Panc1 (cell line): ENCODE data around the gene ENOSF1. TPM values are rescaled to one million over a fixed set of nuclear protein-coding genes. Genes with fewer than 3 reads are reported as not detected.

Source experiments
- ATAC-seq: fragments of 200-7000 bp; cut with Tn5 transposase; 2 replicates; pipeline ENCODE4 v1.9.1; 2020; ENCODE audit warnings: mild to moderate bottlenecking, moderate library complexity
- BruUV-seq: library from RNA; stranded (reverse); fragments of 400-500 nt; replicated peaks from 2 replicates; lab custom pipeline; 2021; lab: Mats Ljungman, UMichigan
- CTCF ChIA-PET: fragments of 300-600 bp; sonication (Branson Sonifier 250); formaldehyde crosslinking; loops from one replicate; lab custom pipeline; 2022; ENCODE audit warnings: antibody characterized with exemption; lab: Charles Lee
- POLR2A ChIA-PET: fragments of 300-600 bp; sonication (Branson Sonifier 250); formaldehyde crosslinking; loops from one replicate; lab custom pipeline; 2022; ENCODE audit warnings: antibody characterized with exemption; lab: Charles Lee
- DNase-seq: peaks from one replicate; pipeline ENCODE4 v3.0.0-alpha.2; 2010; ENCODE audit warnings: low read depth, low spot score
- H3K27ac ChIP-seq: 2 replicates; pipeline ENCODE4 v1.5.1; 2011; ENCODE audit warnings: mild to moderate bottlenecking, low read length, inconsistent platforms
- H3K27me3 ChIP-seq: fragments of 200-500 bp; sonication (Bioruptor generic); 2 replicates; pipeline ENCODE4 v1.6.0; 2014; ENCODE audit warnings: low read length, inconsistent platforms; ENCODE audit not compliant: control insufficient read depth, insufficient read depth
- H3K36me3 ChIP-seq: fragments of 200-500 bp; sonication (Bioruptor generic); 2 replicates; pipeline ENCODE4 v1.5.1; 2014; ENCODE audit warnings: inconsistent platforms, mild to moderate bottlenecking, low read length, moderate library complexity; ENCODE audit not compliant: control insufficient read depth, insufficient read depth
- H3K4me1 ChIP-seq: 2 replicates; pipeline ENCODE4 v1.5.1; 2011; ENCODE audit warnings: inconsistent platforms, mild to moderate bottlenecking, low read length, moderate library complexity; ENCODE audit not compliant: control insufficient read depth, insufficient read depth
- H3K4me3 ChIP-seq, 2 experiments: 2 replicates each; pipeline ENCODE4 v1.5.1; 2011 to 2012; ENCODE audit warnings: low read depth in 2 of 2, low read length in 2 of 2, mild to moderate bottlenecking in 2 of 2, inconsistent platforms in 1 of 2, moderate library complexity in 1 of 2
- H3K9me3 ChIP-seq: fragments of 200-500 bp; sonication (Bioruptor generic); 2 replicates; pipeline ENCODE4 v1.5.1; 2014; ENCODE audit warnings: low read depth, mild to moderate bottlenecking, inconsistent platforms, low read length, moderate library complexity; ENCODE audit not compliant: control insufficient read depth, insufficient read depth
- POLR2AphosphoS5 ChIP-seq: IDR thresholded peaks from 2 replicates; pipeline ENCODE4 v1.6.1; 2012; ENCODE audit warnings: mild to moderate bottlenecking, low read depth, low read length, moderate library complexity
- SIN3A ChIP-seq: IDR thresholded peaks from 2 replicates; pipeline ENCODE4 v1.6.1; 2012; ENCODE audit warnings: low read depth, mild to moderate bottlenecking, low read length, moderate library complexity, borderline replicate concordance; ENCODE audit not compliant: insufficient read depth
- TCF7L2 ChIP-seq: IDR thresholded peaks from 2 replicates; pipeline ENCODE4 v1.6.1; 2011; ENCODE audit warnings: mild to moderate bottlenecking, low read depth, low read length, inconsistent platforms
- in situ Hi-C: cut with HindIII; loops from 2 replicates; pipeline ENCODE4 v1.10.0; 2016; ENCODE audit warnings: low sequenced_read_pairs, low pct_unique_long_range_greater_than_20kb
- intact Hi-C: fragments of 100-400 bp; cut with micrococcal nuclease; formaldehyde crosslinking; loops from one replicate; pipeline ENCODE4 v1.10.0; 2022; ENCODE audit not compliant: unreplicated experiment
- total RNA-seq: library from RNA; stranded (reverse); gene quantifications from one replicate; pipeline ENCODE4 v1.2.1, GENCODE V29; 2021; ENCODE audit not compliant: unreplicated experiment
- TF ChIP-seq, protein P1 (sequence below), 2 experiments: IDR thresholded peaks; 2 replicates each; pipeline ENCODE4 v1.6.1; 2011 to 2012; ENCODE audit warnings: low read depth in 2 of 2, control low read depth in 1 of 2, low read length in 1 of 2, mild to moderate bottlenecking in 1 of 2, moderate library complexity in 1 of 2; ENCODE audit not compliant: insufficient read depth in 1 of 2
- TF ChIP-seq, protein P2 (sequence below): fragments of 450-650 bp; IDR thresholded peaks from 2 replicates; pipeline ENCODE4 v1.5.1; 2017; ENCODE audit warnings: mild to moderate bottlenecking

ENOSF1 gene
- total RNA-seq, 1 experiment from 2014 or later = 53.7 TPM

DNA sequence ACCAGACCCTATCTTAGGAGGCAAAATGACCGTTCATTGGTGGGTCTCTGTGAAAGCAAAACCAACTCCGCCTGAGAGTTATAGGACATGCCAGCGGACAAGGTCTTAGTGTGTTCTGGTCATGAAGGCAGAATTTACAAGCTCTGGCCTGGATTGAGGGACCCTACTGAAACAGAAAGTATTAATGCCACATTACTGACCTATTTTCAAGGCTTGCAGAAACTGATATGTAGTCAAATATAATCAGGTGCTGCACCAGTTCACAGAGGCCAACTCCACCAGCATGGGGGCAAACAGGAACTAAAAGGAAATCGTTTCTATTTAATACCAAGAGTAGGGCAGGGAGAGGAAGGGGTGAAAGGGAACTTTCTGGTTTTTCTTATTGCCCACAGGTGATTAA is 35.3 kb downstream of the ENOSF1 start:
- Histone ChIP-seq H3K27ac (no peak overlapping the region), H3K4me1 (no peaks in the 10 kb centered on the region), H3K27me3 (no peaks in the 10 kb centered on the region), H3K4me3 (no peak overlapping the region), H3K36me3 (peaks cover 18% of the 10 kb centered on the region), H3K9me3 (no peaks in the 10 kb centered on the region)
- in situ Hi-C loops = no loop called here
- DNase-seq (no peak), ATAC-seq (no peak)
- intact Hi-C loops = no loop called here
- CTCF ChIA-PET = no interaction called here
- POLR2A ChIA-PET = no interaction called here
- TF ChIP-seq SIN3A = no peak
- TF ChIP-seq, protein P1, sequence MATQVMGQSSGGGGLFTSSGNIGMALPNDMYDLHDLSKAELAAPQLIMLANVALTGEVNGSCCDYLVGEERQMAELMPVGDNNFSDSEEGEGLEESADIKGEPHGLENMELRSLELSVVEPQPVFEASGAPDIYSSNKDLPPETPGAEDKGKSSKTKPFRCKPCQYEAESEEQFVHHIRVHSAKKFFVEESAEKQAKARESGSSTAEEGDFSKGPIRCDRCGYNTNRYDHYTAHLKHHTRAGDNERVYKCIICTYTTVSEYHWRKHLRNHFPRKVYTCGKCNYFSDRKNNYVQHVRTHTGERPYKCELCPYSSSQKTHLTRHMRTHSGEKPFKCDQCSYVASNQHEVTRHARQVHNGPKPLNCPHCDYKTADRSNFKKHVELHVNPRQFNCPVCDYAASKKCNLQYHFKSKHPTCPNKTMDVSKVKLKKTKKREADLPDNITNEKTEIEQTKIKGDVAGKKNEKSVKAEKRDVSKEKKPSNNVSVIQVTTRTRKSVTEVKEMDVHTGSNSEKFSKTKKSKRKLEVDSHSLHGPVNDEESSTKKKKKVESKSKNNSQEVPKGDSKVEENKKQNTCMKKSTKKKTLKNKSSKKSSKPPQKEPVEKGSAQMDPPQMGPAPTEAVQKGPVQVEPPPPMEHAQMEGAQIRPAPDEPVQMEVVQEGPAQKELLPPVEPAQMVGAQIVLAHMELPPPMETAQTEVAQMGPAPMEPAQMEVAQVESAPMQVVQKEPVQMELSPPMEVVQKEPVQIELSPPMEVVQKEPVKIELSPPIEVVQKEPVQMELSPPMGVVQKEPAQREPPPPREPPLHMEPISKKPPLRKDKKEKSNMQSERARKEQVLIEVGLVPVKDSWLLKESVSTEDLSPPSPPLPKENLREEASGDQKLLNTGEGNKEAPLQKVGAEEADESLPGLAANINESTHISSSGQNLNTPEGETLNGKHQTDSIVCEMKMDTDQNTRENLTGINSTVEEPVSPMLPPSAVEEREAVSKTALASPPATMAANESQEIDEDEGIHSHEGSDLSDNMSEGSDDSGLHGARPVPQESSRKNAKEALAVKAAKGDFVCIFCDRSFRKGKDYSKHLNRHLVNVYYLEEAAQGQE (IDR thresholded peaks at IDR 0.05; ENCODE audit: insufficient read depth in 1 of 2, low read depth in 2 of 2, low read length in 1 of 2) = no peak
- no TSS peak for BruUV-seq

DNA sequence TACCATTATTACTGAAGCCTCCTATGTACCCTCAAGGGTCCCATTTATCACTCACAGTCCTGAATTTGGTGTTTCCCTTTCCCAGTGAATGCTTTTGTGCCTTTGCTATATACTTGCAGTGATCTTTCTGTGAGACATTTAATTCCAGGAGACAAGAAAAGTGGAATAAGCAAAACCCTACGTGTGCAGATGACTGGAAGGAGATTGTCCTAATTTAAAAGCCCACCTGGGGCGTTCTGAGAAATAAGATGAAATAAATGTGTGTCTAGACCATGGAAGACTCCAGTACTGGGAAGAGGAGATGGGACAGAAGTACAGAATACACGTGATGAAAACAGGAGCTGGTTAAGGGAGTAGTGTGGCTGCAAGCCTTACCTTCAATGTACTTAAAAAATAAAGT is 35.7 kb downstream of the ENOSF1 start:
- Histone ChIP-seq H3K9me3 (no peaks in the 10 kb centered on the region), H3K27me3 (no peaks in the 10 kb centered on the region), H3K36me3 (peaks cover 18% of the 10 kb centered on the region), H3K4me1 (no peaks in the 10 kb centered on the region), H3K4me3 (no peak overlapping the region), H3K27ac (no peak overlapping the region)
- DNase-seq = no peak
- intact Hi-C loops (no loop called here), in situ Hi-C loops (no loop called here)
- ATAC-seq = no peak
- no peak for TF ChIP-seq SIN3A
- no peak for TF ChIP-seq TCF7L2
- TF ChIP-seq, protein P1 (IDR thresholded peaks at IDR 0.05; ENCODE audit: insufficient read depth in 1 of 2, low read depth in 2 of 2, low read length in 1 of 2) = no peak
- no peak for TF ChIP-seq POLR2AphosphoS5
- TF ChIP-seq, protein P2, sequence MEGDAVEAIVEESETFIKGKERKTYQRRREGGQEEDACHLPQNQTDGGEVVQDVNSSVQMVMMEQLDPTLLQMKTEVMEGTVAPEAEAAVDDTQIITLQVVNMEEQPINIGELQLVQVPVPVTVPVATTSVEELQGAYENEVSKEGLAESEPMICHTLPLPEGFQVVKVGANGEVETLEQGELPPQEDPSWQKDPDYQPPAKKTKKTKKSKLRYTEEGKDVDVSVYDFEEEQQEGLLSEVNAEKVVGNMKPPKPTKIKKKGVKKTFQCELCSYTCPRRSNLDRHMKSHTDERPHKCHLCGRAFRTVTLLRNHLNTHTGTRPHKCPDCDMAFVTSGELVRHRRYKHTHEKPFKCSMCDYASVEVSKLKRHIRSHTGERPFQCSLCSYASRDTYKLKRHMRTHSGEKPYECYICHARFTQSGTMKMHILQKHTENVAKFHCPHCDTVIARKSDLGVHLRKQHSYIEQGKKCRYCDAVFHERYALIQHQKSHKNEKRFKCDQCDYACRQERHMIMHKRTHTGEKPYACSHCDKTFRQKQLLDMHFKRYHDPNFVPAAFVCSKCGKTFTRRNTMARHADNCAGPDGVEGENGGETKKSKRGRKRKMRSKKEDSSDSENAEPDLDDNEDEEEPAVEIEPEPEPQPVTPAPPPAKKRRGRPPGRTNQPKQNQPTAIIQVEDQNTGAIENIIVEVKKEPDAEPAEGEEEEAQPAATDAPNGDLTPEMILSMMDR = no peak
- ChIA-PET POLR2A (no interaction called here), CTCF (no interaction called here)
- no TSS peak for BruUV-seq
